ENCODE measurements around the gene PON3. TPM values are rescaled to one million over a fixed set of nuclear protein-coding genes. Genes with fewer than 3 reads are reported as not detected.
A peak's percentile ranks its signal among the peaks of the same experiment; 100 is the strongest.

Gene PON3
- total RNA-seq, 1 donor from 2014 or later, result not detected

DNA sequence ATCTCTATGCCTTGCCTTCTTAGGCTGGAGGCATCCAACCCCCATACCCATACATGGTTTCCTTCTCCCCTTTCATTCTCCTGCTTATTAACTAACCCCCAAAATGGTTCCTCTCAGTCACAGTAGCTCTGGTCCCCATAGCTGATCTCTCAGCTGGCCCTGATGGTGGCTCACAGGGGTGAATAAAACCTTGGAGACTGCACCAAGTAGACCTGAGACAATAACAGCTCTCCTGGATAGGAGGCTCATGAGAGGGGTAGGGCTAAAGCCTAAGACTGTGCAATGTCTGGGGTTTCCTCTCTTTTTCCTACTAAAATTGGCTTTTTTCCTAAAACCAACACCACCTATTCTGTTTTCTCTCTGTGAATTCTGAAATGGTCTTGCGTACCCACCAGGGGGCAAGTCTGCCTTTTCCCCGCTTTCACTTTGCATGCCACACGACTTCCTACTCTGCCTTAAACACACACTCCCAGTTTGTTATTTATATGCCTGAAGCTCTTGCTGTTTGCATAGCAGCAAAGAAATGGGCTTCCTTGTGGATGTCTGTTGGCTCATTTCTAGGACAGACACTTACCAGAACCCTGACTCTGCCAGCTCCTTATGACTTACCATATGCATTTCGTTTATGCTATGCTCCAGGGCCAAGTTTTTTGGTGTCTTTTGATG is 53.4 kb downstream of the PON3 start:
- Mint-ChIP-seq H3K9me3 (no peaks in the 10 kb centered on the region), H3K4me3 (no peak overlapping the region), H3K27me3 (no peaks in the 10 kb centered on the region), H3K27ac (no peak overlapping the region), H3K4me1 (no peaks in the 10 kb centered on the region), H3K36me3 (ENCODE audit: low read depth) (no peaks in the 10 kb centered on the region)
- no peak for DNase-seq
- intact Hi-C loops (cut with micrococcal nuclease), result no loop called here

DNA sequence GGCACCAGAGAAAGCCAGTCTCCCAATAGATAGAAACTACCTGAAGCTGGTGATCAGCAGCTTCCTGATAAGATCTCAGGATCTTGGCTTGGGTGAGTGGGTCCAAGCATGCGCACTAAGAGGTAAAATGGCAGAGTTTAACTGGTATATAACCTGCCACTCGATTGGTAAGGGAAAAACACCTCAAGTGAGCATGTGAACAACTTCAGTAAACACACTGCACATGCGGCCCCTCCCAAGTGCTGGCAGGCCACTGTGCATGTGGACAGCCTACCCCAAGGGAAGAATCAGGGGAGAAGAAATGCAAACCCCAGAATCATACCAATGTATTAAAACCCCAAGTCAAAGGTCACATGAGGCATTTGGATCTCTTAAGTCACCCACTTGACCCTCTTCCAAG is 54.1 kb downstream of the PON3 start:
- intact Hi-C loops (cut with micrococcal nuclease), result no loop called here
- H3K4me1 Mint-ChIP-seq, result no peaks in the 10 kb centered on the region
- no peaks in the 10 kb centered on the region for H3K27me3 Mint-ChIP-seq
- DNase-seq, result no peak
- H3K9me3 Mint-ChIP-seq, result no peaks in the 10 kb centered on the region
- H3K4me3 Mint-ChIP-seq, result no peak overlapping the region
- H3K36me3 Mint-ChIP-seq (ENCODE audit: low read depth), result no peaks in the 10 kb centered on the region
- H3K27ac Mint-ChIP-seq, result no peak overlapping the region

DNA sequence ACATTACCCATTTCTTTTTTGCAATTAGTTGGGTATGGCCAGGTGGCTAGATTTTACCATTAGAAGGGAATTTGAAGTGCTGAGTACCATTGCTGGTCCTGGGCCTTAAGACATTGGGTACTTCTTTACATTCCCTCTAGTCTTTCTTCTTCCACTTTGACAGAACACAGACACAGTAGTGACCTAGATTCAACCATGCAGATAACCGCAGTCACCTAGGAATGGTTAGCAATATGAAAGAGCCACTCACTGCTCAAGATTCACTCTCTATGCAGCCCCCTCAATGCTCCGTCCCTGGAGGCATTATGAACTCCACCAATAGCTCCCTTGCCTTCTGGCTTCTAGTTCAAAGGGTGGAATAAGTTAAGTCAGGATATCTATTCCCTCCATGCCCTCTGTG is 55.7 kb downstream of the PON3 start:
- Mint-ChIP-seq H3K36me3 (ENCODE audit: low read depth) (no peaks in the 10 kb centered on the region), H3K9me3 (no peaks in the 10 kb centered on the region), H3K27me3 (peaks cover 3% of the 10 kb centered on the region), H3K4me1 (no peaks in the 10 kb centered on the region), H3K27ac (no peak overlapping the region), H3K4me3 (no peak overlapping the region)
- intact Hi-C loops (cut with micrococcal nuclease), result no loop called here
- DNase-seq, result peak; percentile 17

DNA sequence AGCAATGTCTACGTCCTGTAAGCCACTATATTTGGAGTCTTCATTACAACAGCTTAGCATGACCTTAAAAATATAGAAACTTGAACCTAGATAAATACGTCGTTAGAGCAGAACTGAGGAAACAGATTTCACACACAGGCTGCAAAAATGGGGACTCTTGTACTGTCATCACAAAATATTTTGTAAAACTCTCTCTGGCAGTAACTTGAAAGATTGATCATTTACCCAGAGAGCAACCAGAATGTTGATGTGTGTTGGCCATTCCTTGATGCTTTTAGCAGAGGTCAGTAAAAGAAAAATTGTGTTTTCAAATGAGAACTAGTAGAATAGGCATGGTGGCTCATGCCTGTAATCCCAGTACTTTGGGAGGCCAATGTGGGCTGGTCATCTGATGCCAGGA is 57.3 kb downstream of the PON3 start:
- H3K9me3 Mint-ChIP-seq, result no peaks in the 10 kb centered on the region
- intact Hi-C loops (cut with micrococcal nuclease), result no loop called here
- H3K36me3 Mint-ChIP-seq (ENCODE audit: low read depth), result no peaks in the 10 kb centered on the region
- no peaks in the 10 kb centered on the region for H3K4me1 Mint-ChIP-seq
- H3K27me3 Mint-ChIP-seq, result peaks cover 6% of the 10 kb centered on the region
- DNase-seq, result peak; percentile 8
- no peak overlapping the region for H3K27ac Mint-ChIP-seq
- no peak overlapping the region for H3K4me3 Mint-ChIP-seq

DNA sequence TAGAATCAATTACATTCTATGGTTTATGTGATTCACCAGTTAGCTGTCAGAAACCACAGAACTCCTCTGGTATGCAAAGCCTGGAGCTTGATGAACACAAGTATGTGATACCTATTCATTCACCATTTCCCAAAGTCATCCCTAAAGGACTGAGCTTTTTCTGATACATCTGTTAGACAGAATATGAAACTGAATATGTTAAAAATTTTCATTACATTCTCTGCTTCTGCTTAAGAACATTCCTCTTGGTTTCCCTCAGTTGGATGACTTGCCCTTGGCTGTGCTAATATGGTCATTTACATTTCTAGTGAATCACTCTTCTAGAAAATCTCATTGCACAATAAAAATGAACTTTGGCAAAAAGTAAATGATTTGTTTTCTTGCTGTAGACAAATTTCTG is 61.1 kb downstream of the PON3 start:
- intact Hi-C loops (cut with micrococcal nuclease), result no loop called here
- H3K4me1 Mint-ChIP-seq, result peaks cover 9% of the 10 kb centered on the region

DNA sequence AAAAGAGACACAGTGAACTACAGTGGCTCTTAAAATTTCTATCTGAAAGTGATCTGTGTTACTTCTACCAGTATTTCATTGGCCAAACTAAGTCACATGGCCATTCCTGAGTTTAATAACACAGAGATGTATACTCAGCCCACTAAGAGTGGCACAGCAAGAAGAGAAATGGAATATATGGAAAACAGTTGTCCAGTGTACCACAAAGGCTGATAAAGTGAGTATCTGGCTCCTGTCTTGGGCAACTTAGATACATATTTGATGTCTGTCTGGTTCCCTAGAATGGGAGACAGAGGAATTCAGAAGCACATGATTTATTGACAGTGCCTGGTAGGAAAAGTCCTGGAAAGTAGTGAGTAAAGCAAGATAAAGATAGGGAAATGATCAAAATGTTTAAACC is 61.7 kb downstream of the PON3 start:
- no peak overlapping the region for H3K27ac Mint-ChIP-seq
- no peaks in the 10 kb centered on the region for H3K36me3 Mint-ChIP-seq (ENCODE audit: low read depth)
- H3K27me3 Mint-ChIP-seq, result peaks cover 7% of the 10 kb centered on the region
- H3K9me3 Mint-ChIP-seq, result peaks cover 3% of the 10 kb centered on the region
- H3K4me1 Mint-ChIP-seq, result peaks cover 11% of the 10 kb centered on the region
- no peak overlapping the region for H3K4me3 Mint-ChIP-seq
- DNase-seq, result no peak
- intact Hi-C loops (cut with micrococcal nuclease), result loop anchor here (5.0 kb wide), 1 partner anchor 98 kb away; no protein-coding TSS in a partner anchor

More for the DNA sequence above, 61.1 kb downstream of the PON3 start:
- Mint-ChIP-seq H3K9me3 (peaks cover under 1% of the 10 kb centered on the region), H3K27me3 (peaks cover 7% of the 10 kb centered on the region), H3K4me3 (no peak overlapping the region), H3K27ac (no peak overlapping the region), H3K36me3 (ENCODE audit: low read depth) (no peaks in the 10 kb centered on the region)
- no peak for DNase-seq

DNA sequence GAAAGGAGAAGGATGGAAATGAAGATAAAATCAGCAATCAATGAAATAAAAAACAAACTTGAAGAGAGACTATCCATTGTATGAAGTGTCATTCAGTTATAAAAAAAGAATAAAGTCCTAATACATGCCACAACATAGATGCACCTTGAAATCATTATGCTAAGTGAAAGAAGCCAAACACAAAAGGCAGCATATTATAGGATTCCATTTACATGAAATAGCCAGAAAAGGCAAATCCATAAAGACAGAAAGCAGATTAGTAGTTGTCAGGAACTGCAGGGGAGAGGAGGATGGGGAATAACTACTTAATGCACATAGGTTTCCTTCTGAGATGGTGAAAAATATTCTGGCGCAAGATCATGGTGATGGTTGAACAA is 65.2 kb downstream of the PON3 start:
- Mint-ChIP-seq H3K36me3 (ENCODE audit: low read depth) (no peaks in the 10 kb centered on the region), H3K4me1 (peaks cover 11% of the 10 kb centered on the region), H3K9me3 (peaks cover 22% of the 10 kb centered on the region), H3K4me3 (peak overlapping the region; percentile 67), H3K27ac (peak overlapping the region; percentile 6), H3K27me3 (peaks cover 8% of the 10 kb centered on the region)
- DNase-seq, result no peak
- intact Hi-C loops (cut with micrococcal nuclease), result loop anchor here (5.0 kb wide), 1 partner anchor 101 kb away; no protein-coding TSS in a partner anchor

DNA sequence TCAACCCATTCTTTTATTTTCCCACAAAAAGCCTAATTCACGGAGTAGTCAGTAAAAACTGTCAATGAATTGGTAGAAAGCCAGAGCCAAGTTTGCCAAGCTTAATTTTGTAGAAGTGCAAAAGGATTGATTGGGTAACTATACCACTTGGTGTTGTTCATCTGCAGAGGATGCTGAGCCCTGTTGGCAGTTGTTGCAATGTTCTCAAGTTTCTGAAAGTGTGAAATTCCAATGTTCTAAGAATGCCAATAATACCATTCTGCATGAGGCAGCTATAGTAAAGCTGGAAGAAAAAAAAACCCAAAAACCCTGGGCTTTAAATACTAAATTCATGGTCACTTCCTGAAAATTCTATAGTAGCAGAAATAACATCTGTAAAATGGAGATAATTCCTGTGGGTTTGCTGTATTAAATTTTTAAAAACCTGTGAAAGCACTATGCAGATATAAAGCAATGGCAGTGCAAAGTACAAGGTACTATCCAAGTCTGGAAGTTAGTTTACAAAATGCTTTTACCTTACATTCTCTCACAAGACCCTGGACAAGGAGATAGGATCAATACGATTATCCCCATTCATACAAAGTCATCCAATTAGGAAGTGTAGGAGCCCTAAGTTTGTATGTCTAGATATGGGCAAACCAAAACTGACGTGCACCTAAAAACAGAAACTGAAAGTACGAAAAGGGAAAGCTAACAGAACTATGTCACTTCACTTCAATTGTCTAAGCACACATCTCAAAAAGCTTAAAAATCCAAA is 65.8 kb downstream of the PON3 start:
- Mint-ChIP-seq H3K4me1 (peaks cover 11% of the 10 kb centered on the region), H3K36me3 (ENCODE audit: low read depth) (no peaks in the 10 kb centered on the region), H3K27ac (peak overlapping the region; percentile 6), H3K4me3 (peak overlapping the region; percentile 67), H3K9me3 (peaks cover 27% of the 10 kb centered on the region), H3K27me3 (peaks cover 11% of the 10 kb centered on the region)
- intact Hi-C loops (cut with micrococcal nuclease), result loop anchor here (5.0 kb wide), 1 partner anchor 102 kb away; no protein-coding TSS in a partner anchor
- DNase-seq, result peak; percentile 68

DNA sequence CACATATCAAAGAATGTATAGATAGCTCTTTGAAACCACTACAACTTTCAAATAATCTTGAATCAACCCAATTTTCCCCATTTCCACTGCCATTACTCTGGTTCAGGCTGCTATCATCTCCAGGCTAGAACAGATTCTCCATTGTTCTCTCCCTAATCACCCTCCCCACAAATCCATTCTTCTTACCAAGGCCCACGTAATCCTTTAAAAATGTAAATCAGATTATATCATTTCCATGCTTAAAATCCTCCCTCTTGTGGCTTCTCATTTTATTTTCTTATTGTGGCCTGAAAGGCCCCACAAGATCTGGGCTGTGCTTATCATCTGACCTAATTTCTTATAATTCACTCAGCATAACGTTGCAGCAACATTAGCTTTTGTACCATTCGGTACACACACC is 68.8 kb downstream of the PON3 start:
- H3K4me1 Mint-ChIP-seq, result peaks cover 14% of the 10 kb centered on the region
- intact Hi-C loops (cut with micrococcal nuclease), result no loop called here
- H3K4me3 Mint-ChIP-seq, result no peak overlapping the region
- H3K27me3 Mint-ChIP-seq, result peaks cover 12% of the 10 kb centered on the region
- no peak overlapping the region for H3K27ac Mint-ChIP-seq
- no peak for DNase-seq
- H3K9me3 Mint-ChIP-seq, result peaks cover 27% of the 10 kb centered on the region
- no peaks in the 10 kb centered on the region for H3K36me3 Mint-ChIP-seq (ENCODE audit: low read depth)

DNA sequence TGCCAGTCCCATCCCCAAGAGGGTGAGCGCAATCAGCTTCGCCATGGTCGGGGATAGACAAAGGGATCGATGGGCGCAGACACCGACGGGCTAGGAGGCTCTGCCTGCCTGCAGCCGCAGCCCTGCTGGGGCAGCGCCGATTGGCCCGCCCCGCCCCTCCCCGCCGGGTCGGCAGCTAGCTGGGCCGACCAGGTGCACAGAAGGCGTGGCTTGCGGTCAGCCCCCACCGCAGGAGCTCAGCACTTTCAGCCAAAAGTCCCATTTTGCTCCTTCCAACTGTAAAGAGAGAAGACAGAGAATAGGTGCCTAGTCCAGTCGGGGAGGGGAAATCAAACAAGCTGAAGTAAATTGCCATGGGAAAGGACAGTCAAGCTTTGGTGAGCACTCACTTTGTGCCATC is 71.7 kb downstream of the PON3 start, which contains the start of gene PON1:
TSS of gene PON1 (minus strand) at position 102 of the 400 bp plus-strand sequence. CDS start at position 45, 57 bp downstream.
- Mint-ChIP-seq H3K9me3 (peaks cover 24% of the 10 kb centered on the region), H3K4me3 (peak within 1 kb of the TSS; percentile 26)
- DNase-seq, result peak; percentile 64

DNA sequence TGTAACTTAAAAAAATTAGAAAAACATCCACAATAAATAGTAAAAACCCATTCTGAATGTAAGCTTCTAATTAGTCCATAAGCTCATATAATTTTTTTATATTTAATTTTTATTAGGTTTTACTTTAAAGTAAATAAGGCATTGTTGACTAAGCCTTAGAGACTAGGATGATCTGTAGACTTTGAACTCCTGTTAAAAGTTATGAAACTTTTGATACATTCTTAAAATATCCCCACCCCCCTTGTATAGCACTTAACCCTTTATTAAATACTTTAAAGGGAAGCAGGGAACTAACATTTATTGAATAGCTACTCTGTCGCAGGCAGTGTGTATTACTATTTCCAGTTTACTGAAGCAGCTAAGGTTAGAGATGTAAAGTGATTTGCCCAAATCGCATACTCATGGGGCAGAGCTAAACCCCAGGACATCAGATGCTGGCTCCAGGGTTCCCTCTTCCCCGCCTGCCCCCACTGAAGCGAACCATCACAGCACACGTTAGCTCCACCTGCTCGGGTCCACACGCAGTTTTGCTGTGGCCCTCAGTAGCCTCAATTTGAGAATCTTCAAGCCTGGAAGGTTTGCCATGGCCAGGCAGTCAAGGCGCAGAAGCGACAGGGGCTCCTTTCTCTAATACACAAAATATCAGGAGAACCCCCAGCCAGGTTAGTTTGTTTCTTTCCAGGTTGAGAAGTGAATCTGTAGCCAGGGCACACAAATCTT is 72.6 kb downstream of the PON3 start:
- peaks cover 24% of the 10 kb centered on the region for H3K9me3 Mint-ChIP-seq
- H3K27me3 Mint-ChIP-seq, result peaks cover 12% of the 10 kb centered on the region
- DNase-seq, result no peak
- no peaks in the 10 kb centered on the region for H3K36me3 Mint-ChIP-seq (ENCODE audit: low read depth)
- H3K27ac Mint-ChIP-seq, result no peak overlapping the region
- intact Hi-C loops (cut with micrococcal nuclease), result no loop called here
- H3K4me1 Mint-ChIP-seq, result peaks cover 3% of the 10 kb centered on the region
- H3K4me3 Mint-ChIP-seq, result no peak overlapping the region

More for the DNA sequence above, 71.7 kb downstream of the PON3 start, which contains the start of gene PON1:
- peaks cover 12% of the 10 kb centered on the region for H3K27me3 Mint-ChIP-seq
- intact Hi-C loops (cut with micrococcal nuclease), result no loop called here
- peaks cover 3% of the 10 kb centered on the region for H3K4me1 Mint-ChIP-seq
- no peak within 1 kb of the TSS for H3K27ac Mint-ChIP-seq
- H3K36me3 Mint-ChIP-seq (ENCODE audit: low read depth), result no peaks in the 10 kb centered on the region

DNA sequence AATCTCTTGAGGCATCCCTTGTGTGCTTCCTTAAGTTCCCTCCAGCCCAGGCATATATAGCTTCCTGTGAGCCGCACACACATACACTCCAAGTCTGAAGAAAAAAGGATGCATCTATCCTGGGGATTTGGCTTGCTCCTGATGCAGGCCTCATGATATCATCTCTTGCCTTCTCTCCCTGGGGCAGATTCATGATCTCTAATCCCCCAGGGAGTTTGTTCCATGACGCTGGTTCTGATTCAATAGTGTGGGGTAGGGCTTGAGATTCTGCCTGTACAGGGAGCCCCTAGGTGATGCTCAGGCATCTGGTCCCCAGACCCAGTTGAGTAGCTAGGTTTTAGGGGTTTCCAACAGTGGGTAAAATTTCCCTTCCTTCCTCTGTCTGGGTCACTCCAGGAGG is 73.3 kb downstream of the PON3 start:
- peaks cover 3% of the 10 kb centered on the region for H3K4me1 Mint-ChIP-seq
- H3K4me3 Mint-ChIP-seq, result no peak overlapping the region
- intact Hi-C loops (cut with micrococcal nuclease), result no loop called here
- no peak overlapping the region for H3K27ac Mint-ChIP-seq
- no peaks in the 10 kb centered on the region for H3K36me3 Mint-ChIP-seq (ENCODE audit: low read depth)
- peaks cover 12% of the 10 kb centered on the region for H3K27me3 Mint-ChIP-seq
- DNase-seq, result no peak
- H3K9me3 Mint-ChIP-seq, result peaks cover 21% of the 10 kb centered on the region

DNA sequence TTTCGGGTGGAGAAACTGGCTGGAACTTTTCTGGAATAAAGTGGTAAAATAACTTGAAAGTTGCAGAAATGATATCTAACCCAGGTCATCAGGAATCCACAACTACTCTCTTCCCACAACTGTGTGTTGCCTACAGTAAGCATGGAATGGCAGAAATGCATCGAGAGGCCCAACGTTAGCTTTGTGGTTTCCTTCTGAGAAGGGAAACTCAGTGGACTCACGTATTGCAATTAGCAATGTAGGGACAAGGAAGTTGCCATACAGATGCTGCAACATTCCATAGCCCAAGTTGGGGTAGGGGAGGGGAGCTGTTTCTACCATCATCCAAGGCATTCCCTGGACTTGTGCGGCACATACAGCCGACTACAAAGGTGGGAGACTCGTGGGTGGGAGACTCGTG is 73.8 kb downstream of the PON3 start:
- Mint-ChIP-seq H3K4me3 (no peak overlapping the region), H3K4me1 (peaks cover 3% of the 10 kb centered on the region), H3K36me3 (ENCODE audit: low read depth) (no peaks in the 10 kb centered on the region), H3K27ac (no peak overlapping the region), H3K27me3 (peaks cover 12% of the 10 kb centered on the region), H3K9me3 (peaks cover 16% of the 10 kb centered on the region)
- no peak for DNase-seq
- intact Hi-C loops (cut with micrococcal nuclease), result no loop called here

DNA sequence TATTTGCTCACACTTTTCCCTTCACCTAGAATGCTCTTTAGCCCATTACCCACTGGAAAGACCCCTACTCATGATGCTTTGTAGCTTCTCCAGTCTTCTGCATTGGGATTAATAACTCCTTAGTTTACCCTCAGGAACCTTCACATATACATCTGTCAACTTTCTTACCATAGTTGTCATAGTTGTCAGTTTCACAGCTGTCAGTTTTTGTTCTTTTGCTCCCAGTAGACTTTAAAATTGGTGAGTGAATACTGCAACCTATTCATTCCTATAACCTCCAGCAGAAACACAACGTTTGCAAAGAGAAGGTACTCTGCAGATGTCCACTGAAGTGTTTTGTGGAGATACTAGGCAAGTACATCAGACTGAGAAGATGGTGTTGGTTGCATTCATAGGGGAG is 74.5 kb downstream of the PON3 start:
- intact Hi-C loops (cut with micrococcal nuclease), result no loop called here
- H3K27ac Mint-ChIP-seq, result no peak overlapping the region
- H3K36me3 Mint-ChIP-seq (ENCODE audit: low read depth), result no peaks in the 10 kb centered on the region
- H3K27me3 Mint-ChIP-seq, result peaks cover 12% of the 10 kb centered on the region
- peaks cover 10% of the 10 kb centered on the region for H3K9me3 Mint-ChIP-seq
- H3K4me1 Mint-ChIP-seq, result peaks cover 3% of the 10 kb centered on the region
- no peak for DNase-seq
- H3K4me3 Mint-ChIP-seq, result no peak overlapping the region
